Common myeloid progenitor, CD34-positive (primary cell): ENCODE data around the gene TMEM212.

Source experiments
- CTCF ChIA-PET: fragments of 350-600 bp; sonication (Branson Sonifier 250); formaldehyde crosslinking; loops from one replicate; lab custom pipeline; 2021; ENCODE audit warnings: antibody characterized with exemption; lab: Charles Lee
- POLR2A ChIA-PET: fragments of 350-600 bp; sonication (Branson Sonifier 250); formaldehyde crosslinking; loops from one replicate; lab custom pipeline; 2021; ENCODE audit warnings: antibody characterized with exemption; lab: Charles Lee
- DNase-seq, 3 donors: peaks; one replicate each; pipeline versions ENCODE4 v3.0.0 to v3.0.0-alpha.2; 2013
- H3K27ac ChIP-seq, 2 experiments: 1 replicate in 1 of 2; 2 replicates in 1 of 2; pipeline ENCODE4 v1.7.0; 2013; ENCODE audit warnings: inconsistent platforms in 2 of 2, low read length in 2 of 2, mild to moderate bottlenecking in 2 of 2, low read depth in 1 of 2, moderate library complexity in 1 of 2; ENCODE audit not compliant: severe bottlenecking in 2 of 2, insufficient read depth in 1 of 2, poor library complexity in 1 of 2
- H3K27me3 ChIP-seq, 5 experiments: replicated peaks in 2 of 5; 1 replicate in 3 of 5; 2 replicates in 2 of 5; pipeline versions ENCODE4 v1.6.1 to v1.7.0; 2013; ENCODE audit warnings: low read length in 4 of 5, mild to moderate bottlenecking in 2 of 5, moderate library complexity in 2 of 5, inconsistent platforms in 1 of 5; ENCODE audit not compliant: insufficient read depth in 5 of 5, control insufficient read depth in 4 of 5
- H3K36me3 ChIP-seq, 4 experiments: 1 replicate in 2 of 4; 2 replicates in 2 of 4; pipeline versions ENCODE4 v1.6.1 to v1.7.0; 2013; ENCODE audit warnings: low read length in 3 of 4, control low read depth in 1 of 4, mild to moderate bottlenecking in 1 of 4; ENCODE audit not compliant: control insufficient read depth in 4 of 4, insufficient read depth in 4 of 4
- H3K4me1 ChIP-seq, 4 experiments: 1 replicate in 3 of 4; 2 replicates in 1 of 4; pipeline versions ENCODE4 v1.6.1 to v1.7.1; 2013; ENCODE audit warnings: low read length in 3 of 4, mild to moderate bottlenecking in 3 of 4, control low read depth in 1 of 4, inconsistent platforms in 1 of 4, moderate library complexity in 1 of 4; ENCODE audit not compliant: control insufficient read depth in 4 of 4, insufficient read depth in 4 of 4; ENCODE audit errors: control extremely low read depth in 1 of 4
- H3K4me3 ChIP-seq, 7 experiments: 1 replicate in 4 of 7; 2 replicates in 3 of 7; pipeline versions ENCODE4 v1.5.1 to v1.7.0; 2013; ENCODE audit warnings: mild to moderate bottlenecking in 7 of 7, low read length in 6 of 7, moderate library complexity in 6 of 7, inconsistent platforms in 2 of 7, low read depth in 2 of 7, control low read depth in 1 of 7; ENCODE audit not compliant: insufficient read depth in 4 of 7, control insufficient read depth in 1 of 7; ENCODE audit errors: extremely low read depth in 1 of 7
- H3K9me3 ChIP-seq, 5 experiments: 1 replicate in 4 of 5; 2 replicates in 1 of 5; pipeline versions ENCODE4 v1.6.1 to v1.7.1; 2013; ENCODE audit warnings: low read length in 4 of 5, mild to moderate bottlenecking in 2 of 5, inconsistent platforms in 1 of 5, low read depth in 1 of 5, moderate library complexity in 1 of 5; ENCODE audit not compliant: control insufficient read depth in 4 of 5, insufficient read depth in 2 of 5; ENCODE audit errors: control extremely low read depth in 1 of 5
- WGBS: methylation state at CpG from one replicate; pipeline ENCODE4 v1.1.5; 2013; ENCODE audit not compliant: insufficient coverage; 5-methylcytosine and 5-hydroxymethylcytosine counted together

Gene TMEM212

DNA sequence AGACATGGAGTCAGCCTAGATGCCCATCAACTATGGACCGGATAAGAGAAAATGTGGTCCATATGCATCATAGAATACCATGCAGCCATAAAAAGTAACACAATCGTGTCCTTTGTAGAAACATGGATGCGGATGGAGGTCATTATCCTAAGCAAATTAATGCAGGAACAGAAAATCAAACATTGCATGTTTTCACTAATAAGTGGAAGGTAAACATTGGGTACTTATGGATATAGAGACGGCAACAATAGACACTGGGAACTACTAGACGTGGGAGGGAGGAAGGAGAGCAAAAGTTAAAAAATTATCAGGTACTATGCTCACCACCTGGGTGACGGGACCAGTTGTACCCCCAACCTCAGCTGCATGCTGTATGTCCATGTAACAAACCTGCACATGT is 35.3 kb upstream of the TMEM212 start:
- POLR2A ChIA-PET = interaction anchor here (0.6 kb wide), 1 partner anchor 606 kb away, joined by 3 read pairs; no protein-coding TSS in a partner anchor
- no peak overlapping the region for H3K4me3 ChIP-seq
- CTCF ChIA-PET = no interaction called here
- H3K9me3 ChIP-seq = no peaks in the 10 kb centered on the region
- H3K36me3 ChIP-seq = no peaks in the 10 kb centered on the region
- WGBS = 100% methylated on average over 5 of the region's 6 CpGs
- peaks cover 0 to 3% (median 0%) of the 10 kb centered on the region in 5 experiments for H3K27me3 ChIP-seq
- H3K4me1 ChIP-seq = peaks cover 10 to 59% (median 24%) of the 10 kb centered on the region in 4 experiments
- H3K27ac ChIP-seq = no peak overlapping the region
- DNase-seq = no peak

- H3K9me3 ChIP-seq = no peaks in the 10 kb centered on the region
- H3K27me3 ChIP-seq = peaks cover 0 to 3% (median 0%) of the 10 kb centered on the region in 5 experiments
- peak overlapping the region; percentile 34 to 88 (median 75) for H3K4me3 ChIP-seq
- H3K36me3 ChIP-seq = no peaks in the 10 kb centered on the region
- ChIA-PET POLR2A (interaction anchor here (1.0 kb wide), 1 partner anchor 15 kb away, joined by 5 read pairs; no protein-coding TSS in a partner anchor), CTCF (interaction anchor here (0.5 to 2.2 kb wide), 6 partner anchors 20 to 532 kb away, joined by 3 to 9 read pairs (median 4); no protein-coding TSS in a partner anchor)
- 0% methylated on average over 11 of the region's 11 CpGs for WGBS
- peaks cover 14 to 67% (median 24%) of the 10 kb centered on the region in 4 experiments for H3K4me1 ChIP-seq
- H3K27ac ChIP-seq = peak overlapping the region in 1 of 2 experiments; percentile 69
- DNase-seq = no peak
Observed at GRCh38 chr3:171809611-171809860, 33.6 kb upstream of the TMEM212 start.

- H3K27ac ChIP-seq = peak within 1 kb of the TSS in 1 of 2 experiments; percentile 69
- no peaks in the 10 kb centered on the region for H3K36me3 ChIP-seq
- DNase-seq = peak; percentile 37 to 78 (median 66)
- 0% methylated on average over 73 of the region's 78 CpGs for WGBS
- peaks cover 0 to 3% (median 0%) of the 10 kb centered on the region in 5 experiments for H3K27me3 ChIP-seq
- peaks cover 14 to 65% (median 24%) of the 10 kb centered on the region in 4 experiments for H3K4me1 ChIP-seq
- ChIA-PET POLR2A (interaction anchor here (1.0 kb wide), 1 partner anchor 14 kb away, joined by 5 read pairs; no protein-coding TSS in a partner anchor), CTCF (interaction anchor here (1.6 to 2.2 kb wide), 3 partner anchors 19 to 38 kb away, joined by 5 to 9 read pairs (median 6); no protein-coding TSS in a partner anchor)
- peak within 1 kb of the TSS; percentile 34 to 88 (median 75) for H3K4me3 ChIP-seq
- H3K9me3 ChIP-seq = no peaks in the 10 kb centered on the region
Observed at GRCh38 chr3:171809861-171810628, 33.1 kb upstream of the TMEM212 start, which contains the start of gene PLD1. Gene PLD1 (minus strand): TSS chr3:171810483. CDS start chr3:171738051, 72,432 bp downstream.

DNA sequence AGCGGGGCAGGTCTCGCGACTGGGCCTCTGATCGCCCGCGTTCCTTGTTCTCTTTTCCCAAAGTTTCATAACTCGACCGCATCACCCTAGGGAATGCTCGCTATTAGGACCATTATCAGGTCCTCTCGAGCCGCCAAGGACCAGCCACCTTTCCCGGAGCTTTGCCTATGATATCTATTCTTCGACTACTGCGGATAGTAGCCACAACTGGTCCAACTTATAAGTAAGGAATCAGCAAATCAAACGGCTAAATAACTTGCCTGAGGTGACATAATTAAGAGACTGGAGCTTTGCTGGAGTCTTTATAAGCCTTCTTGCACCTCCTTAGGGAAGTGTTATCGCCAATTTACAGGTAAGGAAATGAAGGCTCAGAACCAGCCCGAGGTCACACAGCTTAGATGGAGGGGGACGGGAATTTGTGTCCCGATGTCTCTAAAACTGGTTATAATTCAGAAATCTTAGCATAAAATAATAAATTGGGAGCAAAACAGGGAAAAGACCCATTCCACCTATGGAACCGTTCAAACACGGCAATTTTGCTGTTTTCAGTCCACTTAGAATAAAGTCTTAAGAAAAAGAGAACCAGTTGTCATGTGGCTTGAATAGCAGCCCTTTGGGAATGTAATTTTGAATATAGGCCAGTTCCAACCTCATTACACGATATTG is 32.4 kb upstream of the TMEM212 start:
- peaks cover 0 to 3% (median 0%) of the 10 kb centered on the region in 5 experiments for H3K27me3 ChIP-seq
- peaks cover 12 to 58% (median 24%) of the 10 kb centered on the region in 4 experiments for H3K4me1 ChIP-seq
- H3K36me3 ChIP-seq = no peaks in the 10 kb centered on the region
- ChIA-PET CTCF (interaction anchor here (1.6 to 2.2 kb wide), 3 partner anchors 19 to 39 kb away, joined by 5 to 9 read pairs (median 6); no protein-coding TSS in a partner anchor), POLR2A (interaction anchor here (1.0 kb wide), 1 partner anchor 14 kb away, joined by 5 read pairs; no protein-coding TSS in a partner anchor)
- DNase-seq = no peak
- peak overlapping the region; percentile 34 to 88 (median 75) for H3K4me3 ChIP-seq
- peaks cover 0 to 2% (median 0%) of the 10 kb centered on the region in 5 experiments for H3K9me3 ChIP-seq
- 20% methylated on average over 18 of the region's 22 CpGs for WGBS
- peak overlapping the region in 1 of 2 experiments; percentile 69 for H3K27ac ChIP-seq

- Histone ChIP-seq H3K9me3 (peaks cover 0 to 2% (median 0%) of the 10 kb centered on the region in 5 experiments), H3K27ac (no peak overlapping the region), H3K4me1 (peaks cover 8 to 52% (median 21%) of the 10 kb centered on the region in 4 experiments), H3K4me3 (no peak overlapping the region), H3K36me3 (no peaks in the 10 kb centered on the region), H3K27me3 (peaks cover 0 to 3% (median 0%) of the 10 kb centered on the region in 5 experiments)
- CTCF ChIA-PET = interaction anchor here (0.7 kb wide), 1 partner anchor 11 kb away, joined by 4 read pairs; no protein-coding TSS in a partner anchor
- POLR2A ChIA-PET = interaction anchor here (0.5 kb wide), 1 partner anchor 20 kb away, joined by 3 read pairs; no protein-coding TSS in a partner anchor
- peak; percentile 22 to 77 (median 65) for DNase-seq
- 100% methylated on average over 2 of the region's 4 CpGs for WGBS
Observed at GRCh38 chr3:171811295-171811912, 31.7 kb upstream of the TMEM212 start.

DNA sequence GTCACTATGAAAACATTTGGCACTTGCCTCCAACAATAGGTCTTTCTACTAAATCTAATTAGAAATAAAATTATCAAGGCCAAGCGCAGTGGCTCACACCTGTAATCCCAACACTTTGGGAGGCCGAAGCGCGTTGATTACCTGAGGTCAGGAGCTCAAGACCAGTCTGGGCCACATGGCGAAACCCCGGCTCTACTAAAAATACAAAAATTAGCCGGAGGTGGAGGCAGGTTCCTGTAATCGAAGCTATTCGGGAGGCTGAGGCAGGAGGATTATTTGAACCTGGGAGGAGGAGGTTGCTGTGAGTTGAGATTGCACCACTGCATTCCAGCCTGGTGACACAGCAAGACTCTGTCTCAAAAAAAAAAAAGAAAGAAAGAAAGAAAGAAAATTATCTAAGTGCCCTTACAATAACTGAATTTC is 31.2 kb upstream of the TMEM212 start:
- 97% methylated on average over 5 of the region's 9 CpGs for WGBS
- ChIA-PET CTCF (interaction anchor here (0.7 kb wide), 1 partner anchor 10 kb away, joined by 4 read pairs; no protein-coding TSS in a partner anchor), POLR2A (interaction anchor here (0.5 kb wide), 1 partner anchor 21 kb away, joined by 3 read pairs; no protein-coding TSS in a partner anchor)
- Histone ChIP-seq H3K9me3 (peaks cover 0 to 2% (median 0%) of the 10 kb centered on the region in 5 experiments), H3K27me3 (peaks cover 0 to 3% (median 0%) of the 10 kb centered on the region in 5 experiments), H3K36me3 (no peaks in the 10 kb centered on the region), H3K4me3 (no peak overlapping the region), H3K27ac (no peak overlapping the region), H3K4me1 (peaks cover 7 to 47% (median 16%) of the 10 kb centered on the region in 4 experiments)
- no peak for DNase-seq
